ENCODE data around the gene ASTN2. TPM values are rescaled to one million over a fixed set of nuclear protein-coding genes. Genes with fewer than 3 reads are reported as not detected.

ASTN2 gene
- total and polyA plus RNA-seq, 12 donors, result 1.9 to 11.1 (median 4.0) TPM

DNA sequence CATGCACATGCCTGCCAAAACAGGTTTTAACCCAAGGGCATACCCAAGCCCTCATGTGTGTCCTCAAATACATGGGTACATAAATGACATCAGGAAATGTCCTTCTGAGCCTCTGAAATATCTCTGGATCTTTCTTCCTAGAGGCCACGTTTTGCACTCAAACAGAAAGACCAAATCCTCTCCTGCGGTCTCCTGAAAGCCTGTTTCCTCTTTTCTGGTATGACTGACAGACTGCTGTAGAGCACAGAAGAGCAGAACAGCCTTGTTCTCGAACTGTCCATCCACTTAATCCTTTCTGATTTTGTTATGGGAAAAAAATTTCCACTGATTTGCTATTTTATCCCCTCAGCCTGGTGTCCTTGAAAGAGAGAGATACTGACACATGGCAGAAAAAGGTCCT is 107.2 kb downstream of the ASTN2 start:
- no peak overlapping the region for H3K27ac ChIP-seq
- ATAC-seq, result no peak

GRCh38 chr9:117306032-117306431 is 108.8 kb downstream of the ASTN2 start:
- Histone ChIP-seq H3K36me3 (no peaks in the 10 kb centered on the region), H3K9me3 (no peaks in the 10 kb centered on the region), H3K27ac (no peak overlapping the region), H3K4me3 (no peak overlapping the region), H3K4me1 (no peaks in the 10 kb centered on the region), H3K27me3 (peaks cover 0 to 27% (median 0%) of the 10 kb centered on the region in 7 donors)
- DNase-seq (no peak), ATAC-seq (no peak)
- 74 to 80% methylated on average over 3 of the region's 3 CpGs for WGBS, 2 donors
- TF ChIP-seq, protein P1, sequence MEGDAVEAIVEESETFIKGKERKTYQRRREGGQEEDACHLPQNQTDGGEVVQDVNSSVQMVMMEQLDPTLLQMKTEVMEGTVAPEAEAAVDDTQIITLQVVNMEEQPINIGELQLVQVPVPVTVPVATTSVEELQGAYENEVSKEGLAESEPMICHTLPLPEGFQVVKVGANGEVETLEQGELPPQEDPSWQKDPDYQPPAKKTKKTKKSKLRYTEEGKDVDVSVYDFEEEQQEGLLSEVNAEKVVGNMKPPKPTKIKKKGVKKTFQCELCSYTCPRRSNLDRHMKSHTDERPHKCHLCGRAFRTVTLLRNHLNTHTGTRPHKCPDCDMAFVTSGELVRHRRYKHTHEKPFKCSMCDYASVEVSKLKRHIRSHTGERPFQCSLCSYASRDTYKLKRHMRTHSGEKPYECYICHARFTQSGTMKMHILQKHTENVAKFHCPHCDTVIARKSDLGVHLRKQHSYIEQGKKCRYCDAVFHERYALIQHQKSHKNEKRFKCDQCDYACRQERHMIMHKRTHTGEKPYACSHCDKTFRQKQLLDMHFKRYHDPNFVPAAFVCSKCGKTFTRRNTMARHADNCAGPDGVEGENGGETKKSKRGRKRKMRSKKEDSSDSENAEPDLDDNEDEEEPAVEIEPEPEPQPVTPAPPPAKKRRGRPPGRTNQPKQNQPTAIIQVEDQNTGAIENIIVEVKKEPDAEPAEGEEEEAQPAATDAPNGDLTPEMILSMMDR (IDR thresholded peaks at IDR 0.05), result no peak
- intact Hi-C loops (cut with DNase I), result no loop called here

More for the DNA sequence above, 107.2 kb downstream of the ASTN2 start:
- TF ChIP-seq, protein P1 (IDR thresholded peaks at IDR 0.05), result no peak
- DNase-seq, result no peak
- 54 to 55% methylated on average over 3 of the region's 3 CpGs for WGBS, 2 donors
- Histone ChIP-seq H3K9me3 (no peaks in the 10 kb centered on the region), H3K36me3 (no peaks in the 10 kb centered on the region), H3K27me3 (peaks cover 0 to 27% (median 0%) of the 10 kb centered on the region in 7 donors), H3K4me3 (no peak overlapping the region), H3K4me1 (no peaks in the 10 kb centered on the region)
- intact Hi-C loops (cut with DNase I), result no loop called here

GRCh38 chr9:117305454-117305853 is 109.4 kb downstream of the ASTN2 start:
- Histone ChIP-seq H3K27ac (no peak overlapping the region), H3K36me3 (no peaks in the 10 kb centered on the region), H3K4me1 (no peaks in the 10 kb centered on the region), H3K27me3 (peaks cover 0 to 27% (median 0%) of the 10 kb centered on the region in 7 donors), H3K9me3 (no peaks in the 10 kb centered on the region), H3K4me3 (no peak overlapping the region)
- TF ChIP-seq, protein P1 (IDR thresholded peaks at IDR 0.05), result no peak
- ATAC-seq (no peak), DNase-seq (no peak)
- intact Hi-C loops (cut with DNase I), result no loop called here
- WGBS, 2 donors, result 71 to 73% methylated on average over 2 of the region's 2 CpGs

DNA sequence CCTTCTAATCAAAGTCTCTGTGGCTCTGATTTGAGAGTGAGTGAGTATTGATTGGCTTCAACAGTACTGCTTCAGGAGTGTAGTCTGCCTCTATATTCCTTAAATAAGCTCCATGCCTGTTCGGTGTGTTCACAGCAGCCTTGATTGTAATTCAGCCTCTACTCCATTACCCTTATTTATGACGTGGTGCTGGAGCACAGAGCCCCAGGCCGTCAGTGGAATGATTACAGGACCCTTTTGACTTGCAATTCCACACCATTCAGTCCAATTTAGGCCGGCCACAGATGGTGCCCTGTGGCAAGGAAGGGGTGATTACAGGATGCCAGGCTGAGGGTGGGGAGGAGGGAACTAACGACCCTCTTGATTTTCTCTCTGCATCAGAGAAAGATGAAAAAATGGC is 110.3 kb downstream of the ASTN2 start:
- WGBS, 2 donors, result 61 to 71% methylated on average over 5 of the region's 5 CpGs
- TF ChIP-seq, protein P1 (IDR thresholded peaks at IDR 0.05), result no peak
- Histone ChIP-seq H3K27me3 (peaks cover 0 to 27% (median 0%) of the 10 kb centered on the region in 7 donors), H3K27ac (no peak overlapping the region), H3K4me3 (no peak overlapping the region), H3K9me3 (no peaks in the 10 kb centered on the region), H3K36me3 (no peaks in the 10 kb centered on the region), H3K4me1 (no peaks in the 10 kb centered on the region)
- ATAC-seq (no peak), DNase-seq (no peak)
- intact Hi-C loops (cut with DNase I), result no loop called here
